HFF-Myc (cell line): ENCODE data around the gene GRIK4.

ENCODE experiments used
- DNase-seq: peaks from one replicate; pipeline ENCODE4 v3.0.0-alpha.2; 2011; ENCODE audit warnings: low read depth; ENCODE audit errors: extremely low read depth
- H3K4me3 ChIP-seq: replicated peaks from 2 replicates; pipeline ENCODE4 v1.5.1; 2011; ENCODE audit warnings: low read depth, mild to moderate bottlenecking, control low read depth, low read length
- TF ChIP-seq, protein P1 (sequence below): IDR thresholded peaks from 2 replicates; pipeline ENCODE4 v1.5.1; 2012; ENCODE audit warnings: mild to moderate bottlenecking, low read depth, low read length, control low read depth; ENCODE audit errors: missing control alignments

Gene GRIK4

GRCh38 chr11:120768949-120769348 is 257.4 kb downstream of the GRIK4 start:
- no peak overlapping the region for H3K4me3 ChIP-seq
- TF ChIP-seq, protein P1, sequence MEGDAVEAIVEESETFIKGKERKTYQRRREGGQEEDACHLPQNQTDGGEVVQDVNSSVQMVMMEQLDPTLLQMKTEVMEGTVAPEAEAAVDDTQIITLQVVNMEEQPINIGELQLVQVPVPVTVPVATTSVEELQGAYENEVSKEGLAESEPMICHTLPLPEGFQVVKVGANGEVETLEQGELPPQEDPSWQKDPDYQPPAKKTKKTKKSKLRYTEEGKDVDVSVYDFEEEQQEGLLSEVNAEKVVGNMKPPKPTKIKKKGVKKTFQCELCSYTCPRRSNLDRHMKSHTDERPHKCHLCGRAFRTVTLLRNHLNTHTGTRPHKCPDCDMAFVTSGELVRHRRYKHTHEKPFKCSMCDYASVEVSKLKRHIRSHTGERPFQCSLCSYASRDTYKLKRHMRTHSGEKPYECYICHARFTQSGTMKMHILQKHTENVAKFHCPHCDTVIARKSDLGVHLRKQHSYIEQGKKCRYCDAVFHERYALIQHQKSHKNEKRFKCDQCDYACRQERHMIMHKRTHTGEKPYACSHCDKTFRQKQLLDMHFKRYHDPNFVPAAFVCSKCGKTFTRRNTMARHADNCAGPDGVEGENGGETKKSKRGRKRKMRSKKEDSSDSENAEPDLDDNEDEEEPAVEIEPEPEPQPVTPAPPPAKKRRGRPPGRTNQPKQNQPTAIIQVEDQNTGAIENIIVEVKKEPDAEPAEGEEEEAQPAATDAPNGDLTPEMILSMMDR, result no peak
- DNase-seq, result no peak

DNA sequence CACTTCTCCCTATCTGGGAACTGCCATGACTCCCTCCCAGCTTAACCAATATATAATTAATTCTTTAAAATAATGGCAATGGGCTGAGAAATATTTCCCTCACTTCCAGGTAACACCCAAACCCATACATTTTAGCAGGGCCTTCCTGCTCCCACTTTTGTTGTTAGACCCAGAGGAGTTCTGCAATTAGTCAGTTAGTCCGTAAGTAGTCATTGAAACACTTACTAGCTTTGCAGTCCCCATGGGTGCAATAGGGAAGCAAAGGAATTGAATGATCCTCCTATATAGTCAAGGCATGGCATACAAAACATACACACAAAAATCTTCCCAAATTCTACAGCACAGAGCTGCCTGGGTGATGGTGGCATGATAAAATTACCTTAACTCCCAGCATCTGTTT is 258.4 kb downstream of the GRIK4 start:
- no peak for DNase-seq
- TF ChIP-seq, protein P1, result no peak
- no peak overlapping the region for H3K4me3 ChIP-seq

GRCh38 chr11:120771551-120772060 is 260.1 kb downstream of the GRIK4 start:
- no peak overlapping the region for H3K4me3 ChIP-seq
- no peak for DNase-seq
- TF ChIP-seq, protein P1, result no peak

DNA sequence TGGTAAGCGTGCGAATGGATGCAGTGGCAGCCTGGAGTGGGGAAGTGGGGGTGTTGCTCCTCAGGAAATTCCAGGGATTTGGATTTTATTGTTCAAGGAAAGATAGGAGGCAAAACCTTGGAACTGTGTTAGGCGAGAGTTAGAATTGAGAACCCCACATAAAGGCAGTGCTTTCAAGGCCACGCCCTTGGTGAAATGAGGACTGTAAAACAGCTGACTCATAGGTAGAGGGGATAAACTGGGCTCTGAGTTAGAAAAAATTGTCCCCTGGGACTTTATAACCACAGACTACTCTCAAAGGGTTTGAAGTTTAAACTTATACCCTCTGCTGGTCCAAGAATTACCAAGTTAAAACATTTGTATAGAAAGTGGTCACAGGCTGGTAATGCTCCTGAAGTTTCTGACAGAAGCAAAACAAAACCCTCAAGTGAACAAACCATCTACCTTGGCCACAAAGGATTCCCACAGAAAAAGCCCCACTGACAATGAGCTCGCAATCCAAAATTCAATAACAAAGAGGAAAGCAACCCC is 262.0 kb downstream of the GRIK4 start:
- no peak overlapping the region for H3K4me3 ChIP-seq
- no peak for DNase-seq
- TF ChIP-seq, protein P1, result no peak

- no peak for DNase-seq
- TF ChIP-seq, protein P1, result no peak
- H3K4me3 ChIP-seq, result no peak overlapping the region
Observed at GRCh38 chr11:120774591-120775386, 263.2 kb downstream of the GRIK4 start.

DNA sequence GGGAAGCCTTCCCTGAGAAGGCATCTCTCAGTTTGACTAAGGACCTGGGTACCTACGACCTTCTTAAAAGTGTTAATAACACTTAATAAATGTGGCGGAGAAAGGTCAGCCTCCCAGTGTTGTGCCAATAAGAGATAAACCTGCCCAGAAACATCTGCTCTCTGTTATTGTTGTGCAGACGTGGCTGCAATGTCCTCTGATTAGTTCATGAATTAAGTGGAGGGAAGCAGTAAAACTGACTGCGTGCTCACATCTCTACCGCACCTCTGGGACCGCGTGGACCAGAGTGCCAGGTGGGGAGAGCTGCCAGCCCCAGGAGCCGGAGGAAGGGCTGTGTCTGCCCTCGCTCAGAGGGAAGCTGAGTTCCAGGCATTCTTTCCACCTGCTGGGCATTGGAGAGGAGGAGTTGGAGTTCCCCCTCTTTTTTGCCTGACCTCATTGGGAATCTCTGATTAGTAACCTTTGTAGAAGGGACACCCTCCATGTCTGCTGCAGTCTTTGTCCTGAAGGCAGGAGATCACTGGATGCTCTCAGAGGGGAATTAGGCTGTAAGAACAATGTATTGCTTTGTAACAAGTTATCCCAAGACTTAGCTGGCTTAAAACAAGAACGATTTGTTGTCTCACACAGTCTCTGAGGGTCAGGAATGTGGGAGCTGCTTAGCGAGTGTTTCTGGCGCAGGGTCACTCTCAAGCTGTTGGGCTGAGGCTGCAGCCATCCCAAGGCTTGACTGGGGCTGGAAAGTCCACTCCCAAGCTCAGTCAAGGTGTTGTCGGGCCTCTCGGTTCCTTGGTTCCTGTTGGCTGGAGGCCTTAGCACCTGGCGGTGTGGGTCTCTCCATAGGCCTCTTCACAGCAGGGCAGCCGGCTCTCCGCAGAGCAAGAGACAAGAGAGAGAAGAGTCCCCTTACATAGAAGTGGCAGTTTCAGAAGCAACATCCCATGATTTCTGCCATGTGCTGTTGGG is 264.7 kb downstream of the GRIK4 start:
- no peak for DNase-seq
- TF ChIP-seq, protein P1, result no peak
- no peak overlapping the region for H3K4me3 ChIP-seq
